Measurements from ENCODE around the gene NHLRC4. TPM values are rescaled to one million over a fixed set of nuclear protein-coding genes. Genes with fewer than 3 reads are reported as not detected.

The NHLRC4 gene
- total RNA-seq, 2 experiments from 2014 or later: 0.45 to 0.55 TPM

DNA sequence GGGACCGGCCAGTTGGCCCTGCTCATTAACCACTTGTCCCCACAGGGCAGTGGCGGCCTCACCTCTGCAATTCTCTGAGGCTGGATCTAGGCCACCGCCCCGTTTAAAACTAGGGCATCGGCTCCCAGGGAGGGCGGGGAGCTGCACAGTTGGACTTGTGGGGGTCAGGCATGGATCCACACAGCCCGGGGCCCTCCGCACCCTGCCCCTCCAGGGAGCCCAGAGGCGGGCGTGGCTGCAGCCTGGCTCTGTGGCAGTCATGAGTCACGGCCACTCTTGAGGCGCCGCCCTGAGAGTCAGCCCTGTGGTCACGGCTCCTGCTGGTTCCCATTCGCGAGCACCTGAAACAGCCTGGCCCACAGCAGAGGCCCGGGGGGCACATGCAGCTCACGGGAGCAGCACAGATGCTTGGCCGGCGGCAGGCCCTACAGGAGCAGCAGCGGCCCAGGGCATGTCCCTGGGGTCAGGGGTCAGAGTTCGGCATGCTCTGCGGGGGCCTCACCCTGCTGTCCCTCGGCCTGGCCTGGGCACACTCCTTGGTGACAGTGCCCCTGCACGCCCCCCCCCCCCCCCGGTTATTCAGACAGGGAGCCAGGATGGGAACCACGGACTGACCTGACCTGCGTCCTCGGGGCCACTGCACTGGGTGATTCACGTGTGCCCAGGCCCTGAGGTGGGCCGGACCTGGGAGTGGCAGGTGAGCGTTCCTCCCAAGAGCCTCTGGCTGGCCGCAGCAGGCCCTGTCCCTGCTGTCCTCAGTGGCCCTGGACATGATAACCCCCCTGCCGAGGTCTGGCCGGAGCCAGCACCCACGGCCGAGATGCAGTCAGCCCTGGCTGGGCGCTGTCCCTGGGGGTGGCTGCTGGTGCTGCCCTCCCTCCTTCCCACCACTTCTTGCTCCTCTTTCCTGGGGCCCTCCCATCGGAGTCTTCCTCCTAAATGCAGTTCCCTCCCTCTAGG is 31.1 kb upstream of the NHLRC4 start:
- Histone ChIP-seq H3K27me3 (ENCODE audit: control insufficient read depth in 1 of 2, insufficient read depth in 2 of 2, low read length in 2 of 2) (no peaks in the 10 kb centered on the region), H3K4me3 (ENCODE audit: low read length) (no peak overlapping the region), H3K4me1 (ENCODE audit: insufficient read depth, low read length) (peaks cover 17% of the 10 kb centered on the region), H3K9me3 (ENCODE audit: control insufficient read depth in 1 of 2, insufficient read depth in 1 of 2, low read length in 2 of 2) (no peaks in the 10 kb centered on the region), H3K27ac (ENCODE audit: low read depth in 1 of 2, low read length in 2 of 2) (no peak overlapping the region), H3K36me3 (ENCODE audit: insufficient read depth, low read length) (peaks cover 20% of the 10 kb centered on the region)
- ChIA-PET CTCF (no interaction called here), POLR2A (no interaction called here)
- H3K4me3 Mint-ChIP-seq: no peak overlapping the region
- no peaks in the 10 kb centered on the region for H3K9me3 Mint-ChIP-seq
- ATAC-seq (ENCODE audit: poor library complexity) (no peak), DNase-seq (no peak)
- H3K27ac Mint-ChIP-seq: no peak overlapping the region
- H3K4me1 Mint-ChIP-seq (ENCODE audit: low read depth): no peaks in the 10 kb centered on the region
- no peaks in the 10 kb centered on the region for H3K27me3 Mint-ChIP-seq
- H3K36me3 Mint-ChIP-seq (ENCODE audit: low read depth): peaks cover 4% of the 10 kb centered on the region
- intact Hi-C loops (cut with DNase I, micrococcal nuclease): no loop called here
- TF ChIP-seq, protein P1, sequence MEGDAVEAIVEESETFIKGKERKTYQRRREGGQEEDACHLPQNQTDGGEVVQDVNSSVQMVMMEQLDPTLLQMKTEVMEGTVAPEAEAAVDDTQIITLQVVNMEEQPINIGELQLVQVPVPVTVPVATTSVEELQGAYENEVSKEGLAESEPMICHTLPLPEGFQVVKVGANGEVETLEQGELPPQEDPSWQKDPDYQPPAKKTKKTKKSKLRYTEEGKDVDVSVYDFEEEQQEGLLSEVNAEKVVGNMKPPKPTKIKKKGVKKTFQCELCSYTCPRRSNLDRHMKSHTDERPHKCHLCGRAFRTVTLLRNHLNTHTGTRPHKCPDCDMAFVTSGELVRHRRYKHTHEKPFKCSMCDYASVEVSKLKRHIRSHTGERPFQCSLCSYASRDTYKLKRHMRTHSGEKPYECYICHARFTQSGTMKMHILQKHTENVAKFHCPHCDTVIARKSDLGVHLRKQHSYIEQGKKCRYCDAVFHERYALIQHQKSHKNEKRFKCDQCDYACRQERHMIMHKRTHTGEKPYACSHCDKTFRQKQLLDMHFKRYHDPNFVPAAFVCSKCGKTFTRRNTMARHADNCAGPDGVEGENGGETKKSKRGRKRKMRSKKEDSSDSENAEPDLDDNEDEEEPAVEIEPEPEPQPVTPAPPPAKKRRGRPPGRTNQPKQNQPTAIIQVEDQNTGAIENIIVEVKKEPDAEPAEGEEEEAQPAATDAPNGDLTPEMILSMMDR (IDR thresholded peaks at IDR 0.05): no peak

DNA sequence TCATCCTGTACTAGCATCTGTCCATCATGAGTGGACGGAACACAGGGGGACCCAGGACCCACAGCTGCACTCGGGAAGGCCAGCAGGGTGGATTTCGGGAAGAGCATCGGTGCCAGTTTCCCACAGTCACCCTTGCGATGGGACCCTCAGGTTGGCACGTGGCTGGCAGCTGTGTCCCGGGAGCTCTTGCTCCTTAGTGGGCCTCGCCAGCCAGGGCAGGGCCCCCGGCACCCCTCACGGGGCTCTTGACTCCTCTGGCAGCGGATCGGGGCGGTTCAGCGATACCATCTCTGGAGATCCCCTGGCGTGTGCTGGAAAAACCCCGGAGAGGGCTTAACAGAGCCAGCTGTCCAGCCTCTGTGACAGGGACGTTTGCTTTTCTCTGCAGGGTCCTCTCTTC is 30.1 kb upstream of the NHLRC4 start:
- intact Hi-C loops (cut with DNase I, micrococcal nuclease): no loop called here
- H3K27me3 ChIP-seq (ENCODE audit: control insufficient read depth in 1 of 2, insufficient read depth in 2 of 2, low read length in 2 of 2): no peaks in the 10 kb centered on the region
- H3K4me3 ChIP-seq (ENCODE audit: low read length): no peak overlapping the region
- no peaks in the 10 kb centered on the region for H3K9me3 Mint-ChIP-seq
- peaks cover 4% of the 10 kb centered on the region for H3K36me3 Mint-ChIP-seq (ENCODE audit: low read depth)
- POLR2A ChIA-PET: no interaction called here
- H3K4me3 Mint-ChIP-seq: no peak overlapping the region
- H3K27ac ChIP-seq (ENCODE audit: low read depth in 1 of 2, low read length in 2 of 2): no peak overlapping the region
- H3K27me3 Mint-ChIP-seq: no peaks in the 10 kb centered on the region
- CTCF ChIA-PET: no interaction called here
- peaks cover 14% of the 10 kb centered on the region for H3K4me1 ChIP-seq (ENCODE audit: insufficient read depth, low read length)
- H3K9me3 ChIP-seq (ENCODE audit: control insufficient read depth in 1 of 2, insufficient read depth in 1 of 2, low read length in 2 of 2): no peaks in the 10 kb centered on the region
- ATAC-seq (ENCODE audit: poor library complexity): no peak
- H3K4me1 Mint-ChIP-seq (ENCODE audit: low read depth): no peaks in the 10 kb centered on the region
- DNase-seq: no peak
- no peak overlapping the region for H3K27ac Mint-ChIP-seq
- TF ChIP-seq, protein P1 (IDR thresholded peaks at IDR 0.05): no peak
- peaks cover 20% of the 10 kb centered on the region for H3K36me3 ChIP-seq (ENCODE audit: insufficient read depth, low read length)

DNA sequence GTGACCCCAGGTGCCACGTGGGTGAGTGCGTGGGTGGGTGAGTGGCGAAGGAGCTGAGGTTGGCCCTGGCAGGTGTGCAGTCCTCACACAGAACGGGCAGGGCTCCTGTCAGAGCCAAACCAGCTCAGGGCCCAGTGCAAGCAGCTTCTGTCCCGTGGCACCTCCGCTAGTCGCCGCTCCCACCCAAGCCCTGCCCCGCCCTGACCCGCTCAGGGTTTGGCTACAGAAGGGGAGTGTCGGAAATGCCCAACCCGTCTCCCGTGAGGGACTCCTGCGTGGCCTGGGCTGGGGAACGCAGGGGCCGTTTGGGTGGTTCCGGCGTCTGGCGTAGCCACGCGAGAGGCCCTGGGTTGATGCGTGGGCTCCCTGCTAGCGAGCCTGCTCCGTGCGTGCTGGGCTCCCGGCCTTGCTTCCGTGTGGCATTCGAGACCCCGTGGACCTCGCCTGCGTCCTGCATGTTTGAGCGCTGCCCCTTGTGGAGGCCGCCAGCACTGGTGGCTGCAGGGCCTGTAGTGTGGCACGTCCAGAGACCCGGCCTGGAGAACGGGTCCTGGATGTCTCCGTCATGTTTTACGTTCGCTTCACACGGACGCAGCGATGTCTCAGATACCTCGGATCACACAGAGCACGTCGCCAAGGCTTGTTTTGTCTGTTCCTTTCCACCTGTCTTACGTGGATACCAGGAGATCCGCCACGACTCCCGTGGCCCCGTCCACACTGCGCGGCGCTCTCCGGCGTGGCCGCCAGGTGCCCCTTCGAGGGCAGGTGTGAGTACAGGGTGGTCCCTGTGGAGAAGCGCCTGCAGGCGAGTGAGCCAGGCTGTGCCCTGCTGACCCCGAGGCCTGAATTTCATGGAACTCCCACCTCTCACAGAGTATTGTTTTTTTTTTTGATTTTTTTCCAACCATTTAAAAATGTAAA is 29.1 kb upstream of the NHLRC4 start:
- CTCF ChIA-PET: no interaction called here

More for the DNA sequence above, 29.1 kb upstream of the NHLRC4 start:
- no peak overlapping the region for H3K27ac Mint-ChIP-seq
- H3K9me3 Mint-ChIP-seq: no peaks in the 10 kb centered on the region
- POLR2A ChIA-PET: no interaction called here
- no peak overlapping the region for H3K4me3 Mint-ChIP-seq
- H3K27me3 ChIP-seq (ENCODE audit: control insufficient read depth in 1 of 2, insufficient read depth in 2 of 2, low read length in 2 of 2): no peaks in the 10 kb centered on the region
- no peaks in the 10 kb centered on the region for H3K4me1 Mint-ChIP-seq (ENCODE audit: low read depth)
- ATAC-seq (ENCODE audit: poor library complexity) (no peak), DNase-seq (no peak)
- H3K36me3 ChIP-seq (ENCODE audit: insufficient read depth, low read length): peaks cover 20% of the 10 kb centered on the region
- no peaks in the 10 kb centered on the region for H3K9me3 ChIP-seq (ENCODE audit: control insufficient read depth in 1 of 2, insufficient read depth in 1 of 2, low read length in 2 of 2)
- peaks cover 14% of the 10 kb centered on the region for H3K4me1 ChIP-seq (ENCODE audit: insufficient read depth, low read length)
- no peak overlapping the region for H3K27ac ChIP-seq (ENCODE audit: low read depth in 1 of 2, low read length in 2 of 2)
- H3K36me3 Mint-ChIP-seq (ENCODE audit: low read depth): peaks cover 4% of the 10 kb centered on the region
- no peaks in the 10 kb centered on the region for H3K27me3 Mint-ChIP-seq
- intact Hi-C loops (cut with DNase I, micrococcal nuclease): no loop called here
- TF ChIP-seq, protein P1 (IDR thresholded peaks at IDR 0.05): no peak
- H3K4me3 ChIP-seq (ENCODE audit: low read length): no peak overlapping the region
